Adrenal gland (tissue), 12 donors: ENCODE measurements around the gene COL23A1. TPM values are rescaled to one million over a fixed set of nuclear protein-coding genes. Genes with fewer than 3 reads are reported as not detected.

Experiments used
- DNase-seq, 7 donors: peaks; one replicate each; pipeline ENCODE4 v3.0.0-alpha.2; 2019 to 2020
- H3K27ac ChIP-seq, 5 donors: fragments of 200-600 bp; sonication (generic) in 4 of 5; 1 replicate in 3 of 5; 2 replicates in 2 of 5; pipeline versions ENCODE4 v1.5.1 to v1.8.0; 2016 to 2020; ENCODE audit warnings: mild to moderate bottlenecking in 1 of 5
- H3K27me3 ChIP-seq: fragments of 200-600 bp; 2 replicates; pipeline ENCODE4 v1.8.0; 2021
- H3K36me3 ChIP-seq, 2 donors: fragments of 200-600 bp; replicated peaks in 1 of 2; 1 replicate in 1 of 2; 2 replicates in 1 of 2; pipeline versions ENCODE4 v1.5.1 to v1.8.0; 2018 to 2022
- H3K4me1 ChIP-seq, 2 donors: fragments of 200-600 bp; replicated peaks in 1 of 2; 1 replicate in 1 of 2; 2 replicates in 1 of 2; pipeline versions ENCODE4 v1.5.1 to v1.8.0; 2018 to 2021
- H3K4me3 ChIP-seq, 4 donors: fragments of 200-600 bp; sonication (generic) in 3 of 4; one replicate each; pipeline ENCODE4 v1.5.1; 2016 to 2018
- H3K9me3 ChIP-seq, 3 donors: fragments of 200-600 bp; sonication (generic) in 1 of 3; replicated peaks in 1 of 3; 1 replicate in 2 of 3; 2 replicates in 1 of 3; pipeline versions ENCODE4 v1.5.1 to v1.8.0; 2016 to 2021
- POLR2A ChIP-seq, 2 donors: fragments of 450-650 bp; IDR thresholded peaks; one replicate each; pipeline ENCODE4 v1.6.1; 2017; ENCODE audit warnings: antibody characterized with exemption in 2 of 2, mild to moderate bottlenecking in 2 of 2, moderate library complexity in 1 of 2
- WGBS, 4 donors: extraction: QIAGEN DNeasy Blood & Tissue Kit in 2 of 4; methylation state at CpG; one replicate each; pipeline versions ENCODE4 v1.1.5 to v1.1.7; 2013 to 2017; 5-methylcytosine and 5-hydroxymethylcytosine counted together
- intact Hi-C, 2 donors: fragments of 100-400 bp; cut with DNase I; formaldehyde crosslinking; loops; one replicate each; pipeline versions ENCODE4 v1.14.1 to v1.15.0; 2022 to 2023
- polyA plus RNA-seq, 3 donors: library from polyadenylated mRNA; stranded (reverse); fragments of 200-250 nt in 2 of 3; fragments of 350-450 nt in 1 of 3; fragmentation: Illumina TruSeq in 1 of 3; extraction: RNeasy Lipid Tissue Mini Kit (QIAGEN cat#74804) in 1 of 3; gene quantifications; one replicate each; pipeline ENCODE4 v1.2.3, GENCODE V29; 2013 to 2014
- total RNA-seq, 9 donors: library from RNA; depleted of rRNA in 4 of 9; stranded (reverse); fragments of >200 nt in 4 of 9; fragments of 120-200 nt in 1 of 9; fragmentation: NEBNext Ultra II Directional in 1 of 9; extraction: Animal tissue kit (Norgen Biotek cat#: 25700) in 1 of 9; gene quantifications; one replicate each; pipeline versions ENCODE4 v1.1.0 to v1.2.4, GENCODE V29; 2013 to 2023
- TF ChIP-seq, protein P1 (sequence below), 6 experiments: fragments of 450-650 bp in 4 of 6; fragments of 200-600 bp in 2 of 6; sonication (generic) in 1 of 6; IDR thresholded peaks; 1 replicate in 5 of 6; 2 replicates in 1 of 6; pipeline versions ENCODE4 v1.5.1 to v1.8.0; 2016 to 2021; ENCODE audit warnings: antibody characterized with exemption in 6 of 6, mild to moderate bottlenecking in 2 of 6, moderate library complexity in 1 of 6
- donor health status: healthy with polysubstance abuse.
- donor health status: Bipolar disorder and iron deficiency.
- donor health status: DM: yes; HTN: yes; CAD: no.
- donor health status: DM: no; HTN: no; CAD: no.
- donor health status: DM: no; HTN: no; CAD: no.
- donor health status: DM: yes; HTN: yes; CAD: no.

COL23A1 gene
- total and polyA plus RNA-seq, 12 donors = 0.09 to 4.4 (median 0.88) TPM

DNA sequence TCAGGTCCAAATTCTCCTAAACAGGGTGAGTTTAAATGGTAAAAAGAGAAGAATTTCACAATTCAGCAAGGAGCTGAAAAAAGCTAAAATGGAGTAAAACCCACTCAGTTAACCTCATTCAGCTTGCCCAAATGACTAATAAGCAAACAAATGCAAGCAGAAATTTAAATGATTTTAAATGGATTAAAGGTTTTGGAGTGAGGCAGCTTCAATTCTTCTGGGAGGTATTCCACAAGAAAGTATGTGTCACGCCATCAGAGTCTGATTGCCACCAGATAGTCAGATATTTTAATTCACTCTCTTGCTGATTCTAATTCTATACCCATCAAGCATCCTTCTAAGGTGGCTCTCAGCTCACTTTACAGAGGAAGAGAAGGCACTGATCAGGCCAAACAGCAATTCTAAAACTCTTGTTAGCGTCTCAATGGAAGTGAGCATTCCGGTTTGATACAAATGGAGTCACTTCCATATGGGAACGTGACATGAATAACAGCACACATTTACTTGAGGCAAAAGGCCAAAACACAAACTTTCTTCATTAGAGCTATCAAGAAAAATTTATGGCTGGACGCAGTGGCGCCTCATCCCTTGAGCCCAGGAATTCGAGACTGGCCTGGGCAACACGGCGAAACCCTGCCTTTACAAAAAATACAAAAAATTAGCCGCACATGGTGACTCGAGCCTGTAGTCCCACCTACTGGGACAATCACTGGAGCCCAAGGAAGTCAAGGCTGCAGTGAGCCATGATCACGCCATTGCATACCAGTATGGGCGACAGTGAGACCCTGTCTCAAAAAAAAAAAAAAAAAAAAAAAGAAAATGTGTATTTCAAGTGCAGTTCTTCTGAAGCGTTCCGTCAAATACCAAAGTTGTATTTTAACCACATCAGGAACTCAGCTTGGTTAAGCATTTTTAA lies 34.7 kb upstream of the COL23A1 start:
- DNase-seq = no peak
- TF ChIP-seq, protein P1, sequence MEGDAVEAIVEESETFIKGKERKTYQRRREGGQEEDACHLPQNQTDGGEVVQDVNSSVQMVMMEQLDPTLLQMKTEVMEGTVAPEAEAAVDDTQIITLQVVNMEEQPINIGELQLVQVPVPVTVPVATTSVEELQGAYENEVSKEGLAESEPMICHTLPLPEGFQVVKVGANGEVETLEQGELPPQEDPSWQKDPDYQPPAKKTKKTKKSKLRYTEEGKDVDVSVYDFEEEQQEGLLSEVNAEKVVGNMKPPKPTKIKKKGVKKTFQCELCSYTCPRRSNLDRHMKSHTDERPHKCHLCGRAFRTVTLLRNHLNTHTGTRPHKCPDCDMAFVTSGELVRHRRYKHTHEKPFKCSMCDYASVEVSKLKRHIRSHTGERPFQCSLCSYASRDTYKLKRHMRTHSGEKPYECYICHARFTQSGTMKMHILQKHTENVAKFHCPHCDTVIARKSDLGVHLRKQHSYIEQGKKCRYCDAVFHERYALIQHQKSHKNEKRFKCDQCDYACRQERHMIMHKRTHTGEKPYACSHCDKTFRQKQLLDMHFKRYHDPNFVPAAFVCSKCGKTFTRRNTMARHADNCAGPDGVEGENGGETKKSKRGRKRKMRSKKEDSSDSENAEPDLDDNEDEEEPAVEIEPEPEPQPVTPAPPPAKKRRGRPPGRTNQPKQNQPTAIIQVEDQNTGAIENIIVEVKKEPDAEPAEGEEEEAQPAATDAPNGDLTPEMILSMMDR (IDR thresholded peaks at IDR 0.05) = no peak
- TF ChIP-seq POLR2A (IDR thresholded peaks at IDR 0.05) = no peak
- intact Hi-C loops = no loop called here
- WGBS, 4 donors = 18 to 41% (median 24%) methylated on average over 15 of the region's 15 CpGs
- Histone ChIP-seq H3K4me3 (peak overlapping the region in 1 of 4 donors; percentile 94), H3K36me3 (peaks cover 0 to 30% of the 10 kb centered on the region in 2 donors), H3K9me3 (no peaks in the 10 kb centered on the region), H3K27ac (peak overlapping the region in 1 of 5 donors; percentile 97), H3K27me3 (no peaks in the 10 kb centered on the region), H3K4me1 (peaks cover 12 to 31% of the 10 kb centered on the region in 2 donors)

GRCh38 chr5:178622679-178623247 lies 32.6 kb upstream of the COL23A1 start:
- no peak for DNase-seq
- intact Hi-C loops = no loop called here
- no peak overlapping the region for H3K4me3 ChIP-seq
- H3K27me3 ChIP-seq = no peaks in the 10 kb centered on the region
- H3K4me1 ChIP-seq = peaks cover 12 to 41% of the 10 kb centered on the region in 2 donors
- peaks cover 0 to 51% of the 10 kb centered on the region in 2 donors for H3K36me3 ChIP-seq
- TF ChIP-seq, protein P1 (IDR thresholded peaks at IDR 0.05) = no peak
- TF ChIP-seq POLR2A (IDR thresholded peaks at IDR 0.05) = no peak
- no peak overlapping the region for H3K27ac ChIP-seq
- 83 to 88% (median 85%) methylated on average over 4 of the region's 4 CpGs for WGBS, 4 donors
- H3K9me3 ChIP-seq = no peaks in the 10 kb centered on the region

DNA sequence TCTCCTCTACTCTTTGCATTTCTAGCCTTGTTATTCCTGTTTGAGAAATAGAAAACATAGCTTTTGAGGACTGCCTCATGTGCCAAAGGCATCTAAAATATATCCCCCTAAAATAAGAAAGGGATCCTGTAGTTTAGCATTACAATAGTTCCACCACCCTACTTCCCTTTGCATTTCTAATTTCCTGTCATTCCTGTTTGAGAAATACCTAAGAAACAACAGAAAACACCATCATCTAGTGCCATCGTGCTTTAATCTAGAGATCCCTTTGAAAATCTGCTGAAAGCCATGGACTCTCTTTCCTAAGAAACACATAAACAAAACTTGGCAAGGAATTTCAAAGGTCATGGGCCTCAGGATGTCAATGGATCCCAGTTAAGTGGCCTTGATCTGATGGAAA lies 29.2 kb upstream of the COL23A1 start:
- Histone ChIP-seq H3K27me3 (no peaks in the 10 kb centered on the region), H3K9me3 (no peaks in the 10 kb centered on the region), H3K27ac (no peak overlapping the region), H3K4me3 (no peak overlapping the region), H3K36me3 (peaks cover 0 to 85% of the 10 kb centered on the region in 2 donors), H3K4me1 (peaks cover 8 to 30% of the 10 kb centered on the region in 2 donors)
- no peak for DNase-seq
- intact Hi-C loops = no loop called here
- TF ChIP-seq, protein P1 (IDR thresholded peaks at IDR 0.05) = no peak
- no peak for TF ChIP-seq POLR2A (IDR thresholded peaks at IDR 0.05)
- 27 to 45% (median 32%) methylated on average over 1 of the region's 1 CpG for WGBS, 4 donors

DNA sequence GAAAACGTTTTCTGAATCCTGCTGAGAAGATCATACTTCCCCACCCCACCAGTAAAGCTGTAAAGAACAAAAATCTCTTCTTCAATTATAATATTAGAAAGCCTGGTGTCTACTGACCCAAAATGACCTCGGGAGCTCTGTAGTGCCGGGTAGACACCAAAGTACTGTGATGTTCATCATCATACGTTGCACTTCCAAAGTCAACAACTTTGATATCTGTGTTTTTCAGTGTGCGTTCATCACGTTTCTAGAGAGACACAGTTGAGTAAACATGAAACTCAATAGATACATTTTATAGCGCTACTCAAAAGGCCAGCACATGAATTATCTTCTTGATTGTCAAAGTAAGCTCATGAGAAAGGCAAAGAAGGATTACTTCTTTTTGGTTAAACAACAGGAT lies 22.1 kb upstream of the COL23A1 start:
- intact Hi-C loops = no loop called here
- Histone ChIP-seq H3K36me3 (peaks cover 0 to 88% of the 10 kb centered on the region in 2 donors), H3K27ac (no peak overlapping the region), H3K4me1 (no peaks in the 10 kb centered on the region), H3K9me3 (no peaks in the 10 kb centered on the region), H3K27me3 (no peaks in the 10 kb centered on the region), H3K4me3 (no peak overlapping the region)
- TF ChIP-seq POLR2A (IDR thresholded peaks at IDR 0.05) = no peak
- TF ChIP-seq, protein P1 (IDR thresholded peaks at IDR 0.05) = no peak
- WGBS, 4 donors = 71 to 80% (median 77%) methylated on average over 7 of the region's 7 CpGs
- no peak for DNase-seq
